ENCODE results near the gene WDR83.
"Not testable (repeated sequence)": the region's sequence is repeated elsewhere in the genome, so short reads cannot be mapped to it uniquely, and the experiment has no call there.

Gene WDR83

GRCh38 chr19:12655546-12655945 is 11.1 kb upstream of the WDR83 start:
- DNase-seq (ENCODE audit: low read depth in 2 of 3, low spot score in 2 of 3), result no peak

GRCh38 chr19:12656899-12657571 is 9.6 kb upstream of the WDR83 start:
- no peak for DNase-seq (ENCODE audit: low read depth in 2 of 3, low spot score in 2 of 3)

GRCh38 chr19:12657966-12658365 is 8.6 kb upstream of the WDR83 start:
- no peak for DNase-seq (ENCODE audit: low read depth in 2 of 3, low spot score in 2 of 3)

DNA sequence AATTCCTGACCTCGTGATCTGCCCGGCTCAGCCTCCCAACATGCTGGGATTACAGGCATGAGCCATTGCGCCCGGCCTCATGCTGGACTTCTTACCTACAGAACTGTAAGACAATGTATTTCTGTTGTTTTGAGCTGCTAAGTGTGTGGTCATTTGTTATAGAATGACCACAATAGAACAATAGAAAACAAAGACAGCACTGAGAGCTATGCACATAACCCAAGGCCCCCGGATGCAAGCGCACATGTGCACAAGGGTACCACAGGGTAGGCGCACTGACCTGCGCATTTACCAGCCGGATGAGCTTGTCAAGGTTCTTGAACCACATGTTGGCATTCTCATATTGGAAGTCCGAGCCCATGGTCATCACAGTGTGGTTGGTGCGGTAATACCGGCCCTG is 5.6 kb upstream of the WDR83 start:
- no peak for DNase-seq (ENCODE audit: low read depth in 2 of 3, low spot score in 2 of 3)

DNA sequence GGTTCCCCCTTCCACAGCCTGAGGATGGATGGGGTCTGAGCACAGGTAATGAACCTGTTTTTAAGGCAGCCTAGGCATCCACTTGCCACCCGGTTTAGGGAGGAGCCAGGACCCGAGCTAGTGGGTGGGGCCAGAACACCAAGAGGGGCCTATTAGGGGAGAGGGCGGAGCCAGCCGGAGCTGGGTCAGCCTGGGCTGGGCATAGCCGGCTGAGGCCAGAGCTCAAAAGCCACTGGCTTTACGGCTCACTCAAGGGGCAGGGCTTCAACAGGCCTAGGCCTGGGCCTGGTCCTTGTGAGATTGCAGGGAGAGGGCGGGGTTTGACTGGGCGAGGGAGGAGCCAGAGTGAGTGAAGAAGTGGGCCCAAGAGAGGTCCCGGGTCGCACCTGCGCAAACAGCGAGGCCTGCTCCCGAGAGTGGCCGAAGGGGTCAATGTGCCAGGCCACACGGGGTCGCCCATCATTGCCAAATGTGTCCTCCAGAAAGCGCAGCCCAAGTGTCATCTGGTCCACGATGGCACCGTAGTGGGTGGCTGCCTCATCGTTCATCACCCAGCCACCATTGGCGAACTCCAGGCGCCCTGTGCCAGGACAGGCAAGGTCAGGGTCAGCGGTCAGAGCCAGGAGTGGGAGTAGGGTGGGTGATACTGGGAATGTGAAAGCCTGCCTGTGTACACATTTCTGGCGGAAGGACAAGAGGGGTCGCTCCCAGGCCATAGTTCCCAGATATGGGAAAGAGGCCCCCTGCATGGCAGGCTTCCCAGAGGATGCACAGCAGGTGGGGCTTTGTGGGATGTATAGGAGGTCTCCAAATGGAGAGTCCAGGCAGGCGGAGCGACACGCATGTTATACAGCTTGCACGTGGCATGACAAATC is 2.0 kb upstream of the WDR83 start:
- no peak for DNase-seq (ENCODE audit: low read depth in 2 of 3, low spot score in 2 of 3)

DNA sequence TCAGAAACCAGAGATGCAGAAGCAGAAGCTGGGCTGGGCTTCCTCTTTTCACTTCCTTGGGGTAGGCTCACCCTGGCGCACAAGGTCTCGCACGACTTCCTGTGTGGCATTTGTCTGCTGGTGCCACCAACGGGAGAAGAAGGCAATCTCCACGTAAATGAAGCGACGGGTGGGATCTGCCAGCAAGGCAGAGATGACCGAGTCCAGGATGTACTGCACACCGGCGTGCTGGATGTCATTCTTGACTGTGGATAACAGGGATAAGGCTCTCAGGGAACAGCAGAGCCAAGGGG is 1.4 kb upstream of the WDR83 start:
- no peak for DNase-seq (ENCODE audit: low read depth in 2 of 3, low spot score in 2 of 3)

DNA sequence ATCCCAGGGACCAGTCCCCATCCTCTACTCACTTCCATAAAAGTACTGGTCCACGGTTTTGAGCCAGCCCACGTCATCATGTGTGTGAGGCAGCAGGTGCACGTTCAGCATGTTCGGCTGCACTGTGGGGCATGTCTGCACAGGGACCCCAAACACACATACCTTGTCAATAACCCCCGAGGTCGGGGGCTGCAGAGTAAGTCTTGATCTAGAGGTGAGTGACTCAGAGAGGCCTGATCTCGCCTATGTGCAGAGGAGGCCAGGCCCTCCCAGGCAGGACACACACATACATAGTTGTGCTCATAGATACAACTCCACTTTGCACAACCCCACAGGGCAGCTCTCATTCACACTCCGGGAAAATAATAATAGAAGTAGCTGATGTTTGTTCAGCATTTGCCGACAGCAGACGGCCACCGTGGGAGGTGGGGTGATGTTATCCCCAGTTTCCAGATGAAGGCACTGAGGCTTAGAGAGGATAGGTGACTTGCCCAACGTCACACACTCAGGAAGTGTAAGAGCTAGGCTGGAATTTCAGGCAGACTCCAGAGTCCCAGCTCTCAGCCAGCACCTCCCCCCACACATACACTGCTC is 839 bp upstream of the WDR83 start:
- no peak for DNase-seq (ENCODE audit: low read depth in 2 of 3, low spot score in 2 of 3)

GRCh38 chr19:12667731-12668302 is 1.2 kb downstream of the WDR83 start:
- no peak for DNase-seq (ENCODE audit: low read depth in 2 of 3, low spot score in 2 of 3)

DNA sequence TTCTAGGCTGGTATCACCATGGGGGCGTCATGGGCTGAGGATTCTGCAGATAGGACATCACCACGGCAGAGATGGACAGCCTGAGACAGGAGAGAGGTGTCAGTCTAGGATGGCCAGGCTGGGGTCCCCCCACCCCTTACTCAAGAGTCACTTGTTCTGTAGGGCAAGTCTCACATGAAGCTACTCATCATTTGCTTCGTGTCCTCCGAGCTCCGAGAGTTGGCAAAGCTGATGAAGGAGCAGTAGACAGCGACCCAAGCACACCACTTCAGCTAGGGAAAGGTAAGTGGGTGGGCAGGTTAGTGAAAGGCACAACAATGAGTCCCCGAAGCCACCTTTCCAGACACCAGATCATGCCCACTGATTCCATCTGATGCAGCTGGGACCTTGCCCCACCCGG is 1.7 kb downstream of the WDR83 start:
- DNase-seq (ENCODE audit: low read depth in 2 of 3, low spot score in 2 of 3), result no peak

GRCh38 chr19:12668932-12669269 is 2.3 kb downstream of the WDR83 start:
- DNase-seq (ENCODE audit: low read depth in 2 of 3, low spot score in 2 of 3), result peak in 1 of 3 experiments; percentile 36

DNA sequence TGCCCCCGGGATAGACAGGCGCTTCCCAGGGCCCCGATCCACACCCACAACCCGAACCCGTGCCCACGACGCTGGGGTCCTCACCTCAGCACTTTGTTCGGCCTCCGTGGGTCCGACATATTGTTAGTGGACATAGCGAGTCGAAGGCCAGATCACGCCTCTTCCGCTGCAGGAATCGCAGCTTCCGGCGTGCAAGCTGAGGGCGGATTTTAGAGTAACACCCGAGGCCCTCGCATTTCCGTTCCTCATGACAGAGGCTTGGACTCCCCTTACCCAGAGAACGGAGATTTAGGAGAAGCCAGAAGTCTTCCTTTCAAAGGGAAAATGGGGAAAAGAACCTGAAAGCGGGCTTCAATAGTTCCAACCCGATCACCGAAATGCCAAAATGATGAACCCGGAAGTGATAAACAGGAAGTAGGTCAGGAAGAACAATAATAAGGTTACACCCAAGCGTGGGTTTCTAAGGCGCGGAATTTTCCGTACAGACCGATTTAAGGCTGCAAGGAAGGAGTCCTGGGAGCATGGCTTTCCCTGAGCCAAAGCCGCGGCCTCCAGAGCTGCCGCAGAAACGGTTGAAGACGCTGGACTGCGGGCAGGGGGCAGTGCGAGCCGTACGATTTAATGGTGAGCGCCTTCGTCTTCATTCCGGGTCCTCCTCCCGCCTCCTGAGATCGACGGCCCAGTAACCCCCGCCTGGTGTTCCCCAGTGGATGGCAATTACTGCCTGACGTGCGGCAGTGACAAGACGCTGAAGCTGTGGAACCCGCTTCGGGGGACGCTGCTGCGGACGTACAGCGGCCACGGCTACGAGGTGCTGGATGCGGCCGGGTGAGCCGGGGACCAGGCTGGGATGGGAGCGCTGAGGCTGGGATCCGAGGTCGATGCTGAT is 2.9 kb downstream of the WDR83 start:
- peak in 2 of 3 experiments; percentile 58 to 60 for DNase-seq (ENCODE audit: low read depth in 2 of 3, low spot score in 2 of 3)

- no peak for DNase-seq (ENCODE audit: low read depth in 2 of 3, low spot score in 2 of 3)
These were observed 3.7 kb downstream of the WDR83 start for GRCh38 chr19:12670159-12670928.

DNA sequence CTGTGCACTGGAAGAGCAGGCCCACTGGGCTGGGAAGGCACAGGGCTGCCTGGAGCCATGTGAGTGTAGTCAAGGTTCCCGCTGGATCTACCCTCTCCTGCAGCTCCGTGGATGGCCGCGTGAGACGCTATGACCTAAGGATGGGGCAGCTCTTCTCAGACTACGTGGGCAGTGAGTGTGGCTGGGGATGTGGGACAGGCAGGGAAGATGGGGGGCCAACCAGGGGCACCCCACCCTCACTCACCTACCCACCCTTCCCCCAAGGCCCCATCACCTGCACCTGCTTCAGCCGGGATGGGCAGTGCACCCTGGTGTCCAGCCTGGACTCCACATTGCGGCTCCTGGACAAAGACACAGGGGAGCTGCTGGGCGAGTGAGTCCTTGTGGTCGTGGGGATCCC is 6.1 kb downstream of the WDR83 start:
- DNase-seq (ENCODE audit: low read depth in 2 of 3, low spot score in 2 of 3), result no peak

DNA sequence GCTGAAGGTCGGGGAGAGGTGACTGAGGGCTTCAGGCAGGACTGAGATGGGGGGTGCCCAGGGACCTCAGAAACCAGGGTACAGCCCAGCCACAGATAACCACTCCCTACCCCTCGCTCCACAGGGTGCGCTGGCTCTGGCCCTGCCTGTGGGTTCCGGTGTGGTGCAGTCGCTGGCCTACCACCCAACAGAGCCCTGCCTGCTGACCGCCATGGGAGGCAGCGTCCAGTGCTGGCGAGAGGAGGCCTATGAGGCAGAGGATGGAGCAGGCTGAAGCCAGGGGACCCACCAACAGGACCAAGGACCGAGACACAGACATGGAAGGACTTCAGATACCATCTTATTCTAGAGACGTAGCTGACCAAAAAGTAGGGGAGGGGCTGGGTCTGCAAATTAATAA is 8.8 kb downstream of the WDR83 start:
- no peak for DNase-seq (ENCODE audit: low read depth in 2 of 3, low spot score in 2 of 3)

- no peak for DNase-seq (ENCODE audit: low read depth in 2 of 3, low spot score in 2 of 3)
These were observed 9.3 kb downstream of the WDR83 start for GRCh38 chr19:12675940-12676339.

DNA sequence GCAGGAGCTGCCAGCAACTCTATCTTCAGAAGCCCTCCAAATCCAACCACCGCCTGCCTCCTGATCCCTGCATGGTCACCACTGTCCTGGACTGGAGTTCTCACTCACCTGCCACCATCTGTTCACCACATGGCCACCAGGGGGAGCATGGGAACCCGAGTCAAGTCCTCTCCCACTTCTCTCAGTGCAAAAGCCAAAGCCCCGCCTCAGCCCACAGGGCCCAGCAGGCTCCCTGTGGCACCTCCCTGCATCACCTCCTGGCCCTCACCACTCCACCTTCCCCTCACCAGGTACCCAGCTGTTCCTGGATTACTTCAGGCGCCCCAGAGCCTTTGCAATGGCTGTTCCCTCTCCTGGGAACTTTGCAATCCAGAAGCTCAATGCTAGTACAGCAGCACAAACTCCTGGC is 9.8 kb downstream of the WDR83 start:
- peak; percentile 63 to 95 (median 90) for DNase-seq (ENCODE audit: low read depth in 2 of 3, low spot score in 2 of 3)

DNA sequence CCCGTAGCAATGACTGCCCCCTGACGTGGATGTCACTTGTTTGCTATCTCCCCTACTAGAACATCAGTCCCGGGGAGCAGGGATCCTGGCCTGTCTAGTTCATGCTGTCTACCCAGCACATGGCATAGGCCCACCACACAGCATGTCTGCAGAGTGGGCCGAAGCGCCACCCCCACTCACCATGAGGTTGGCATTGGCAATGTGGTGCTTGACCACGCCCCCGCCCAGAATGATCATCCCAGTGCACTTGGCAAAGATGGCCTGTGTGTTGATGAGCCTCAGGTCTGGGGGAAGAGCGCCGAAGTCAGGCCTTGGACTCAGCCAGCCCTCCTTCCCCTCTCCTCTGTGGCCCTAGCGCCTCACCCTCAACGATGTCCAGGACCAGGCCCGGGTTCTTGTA is 10.3 kb downstream of the WDR83 start:
- DNase-seq (ENCODE audit: low read depth in 2 of 3, low spot score in 2 of 3), result no peak

GRCh38 chr19:12678039-12678438 is 11.4 kb downstream of the WDR83 start:
- DNase-seq (ENCODE audit: low read depth in 2 of 3, low spot score in 2 of 3), result not testable (repeated sequence)

GRCh38 chr19:12680034-12680433 is 13.4 kb downstream of the WDR83 start:
- DNase-seq (ENCODE audit: low read depth in 2 of 3, low spot score in 2 of 3), result no peak

Data from activated CD8-positive, alpha-beta memory T cell treated with anti-CD3 and anti-CD28 coated beads for 48 hours (primary cell).